SU-DHL-6 (cell line): ENCODE data around the gene GPR132.

Source experiments
- EZH2phosphoT487 ChIP-seq: fragments of 200-600 bp; sonication (generic), shearing (Covaris generic); conservative IDR thresholded peaks from 2 replicates; pipeline ENCODE4 v1.6.1; 2018; ENCODE audit warnings: mild to moderate bottlenecking, antibody characterized with exemption, low read length, moderate library complexity, mixed read lengths
- TF ChIP-seq, protein P1 (sequence below): fragments of 200-600 bp; sonication (generic); IDR thresholded peaks from one replicate; pipeline ENCODE4 v1.5.1; 2017; ENCODE audit warnings: antibody characterized with exemption, mild to moderate bottlenecking, low read length, moderate library complexity; ENCODE audit not compliant: insufficient read depth, poor library complexity, severe bottlenecking

DNA sequence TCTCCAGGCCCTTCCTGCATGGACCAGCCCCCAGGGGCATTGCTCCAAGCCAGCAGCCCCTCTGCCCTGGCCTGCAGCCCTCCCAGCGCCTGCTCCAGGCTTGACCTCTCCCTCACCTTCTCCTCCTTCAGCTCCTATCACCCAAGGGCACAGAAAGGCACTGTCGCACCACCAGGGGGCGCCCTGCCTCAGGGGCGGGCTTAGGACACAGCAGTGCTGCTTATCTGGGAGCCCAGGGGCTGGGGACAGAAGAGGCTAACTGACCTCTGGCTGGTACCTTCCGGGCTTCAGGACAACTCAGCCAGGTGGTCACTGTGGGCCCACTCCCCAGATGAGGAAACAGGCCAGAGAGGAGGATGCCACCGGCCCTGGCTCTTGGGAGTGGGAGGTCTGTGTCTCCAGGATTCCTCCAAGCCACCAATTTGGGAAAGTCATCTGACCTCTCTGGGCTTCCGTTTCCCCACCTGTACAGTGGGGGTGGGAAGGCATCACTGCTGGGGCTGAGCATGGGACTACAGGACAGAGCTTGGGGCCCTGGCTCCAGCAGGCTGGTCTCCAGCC is 25.3 kb upstream of the GPR132 start:
- TF ChIP-seq, protein P1, sequence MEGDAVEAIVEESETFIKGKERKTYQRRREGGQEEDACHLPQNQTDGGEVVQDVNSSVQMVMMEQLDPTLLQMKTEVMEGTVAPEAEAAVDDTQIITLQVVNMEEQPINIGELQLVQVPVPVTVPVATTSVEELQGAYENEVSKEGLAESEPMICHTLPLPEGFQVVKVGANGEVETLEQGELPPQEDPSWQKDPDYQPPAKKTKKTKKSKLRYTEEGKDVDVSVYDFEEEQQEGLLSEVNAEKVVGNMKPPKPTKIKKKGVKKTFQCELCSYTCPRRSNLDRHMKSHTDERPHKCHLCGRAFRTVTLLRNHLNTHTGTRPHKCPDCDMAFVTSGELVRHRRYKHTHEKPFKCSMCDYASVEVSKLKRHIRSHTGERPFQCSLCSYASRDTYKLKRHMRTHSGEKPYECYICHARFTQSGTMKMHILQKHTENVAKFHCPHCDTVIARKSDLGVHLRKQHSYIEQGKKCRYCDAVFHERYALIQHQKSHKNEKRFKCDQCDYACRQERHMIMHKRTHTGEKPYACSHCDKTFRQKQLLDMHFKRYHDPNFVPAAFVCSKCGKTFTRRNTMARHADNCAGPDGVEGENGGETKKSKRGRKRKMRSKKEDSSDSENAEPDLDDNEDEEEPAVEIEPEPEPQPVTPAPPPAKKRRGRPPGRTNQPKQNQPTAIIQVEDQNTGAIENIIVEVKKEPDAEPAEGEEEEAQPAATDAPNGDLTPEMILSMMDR: peak; percentile 94
- TF ChIP-seq EZH2phosphoT487: no peak
